Esophagus muscularis mucosa (tissue), 4 donors: ENCODE measurements around the gene DOLK.

Experiments
- EP300 ChIP-seq: sonication (generic); formaldehyde crosslinking; IDR thresholded peaks from one replicate; pipeline ENCODE4 v1.6.1; 2017; ENCODE audit warnings: antibody characterized with exemption
- POLR2A ChIP-seq: fragments of 450-650 bp; IDR thresholded peaks from one replicate; pipeline ENCODE4 v1.6.1; 2017; ENCODE audit warnings: antibody characterized with exemption, moderate library complexity, mild to moderate bottlenecking, low read depth
- TF ChIP-seq, protein P1 (sequence below), 3 experiments: fragments of 200-600 bp in 2 of 3; fragments of 450-650 bp in 1 of 3; sonication (generic) in 2 of 3; IDR thresholded peaks; one replicate each; pipeline ENCODE4 v1.5.1; 2017 to 2019; ENCODE audit warnings: antibody characterized with exemption in 3 of 3, mild to moderate bottlenecking in 2 of 3, moderate library complexity in 1 of 3

- TF ChIP-seq, protein P1, sequence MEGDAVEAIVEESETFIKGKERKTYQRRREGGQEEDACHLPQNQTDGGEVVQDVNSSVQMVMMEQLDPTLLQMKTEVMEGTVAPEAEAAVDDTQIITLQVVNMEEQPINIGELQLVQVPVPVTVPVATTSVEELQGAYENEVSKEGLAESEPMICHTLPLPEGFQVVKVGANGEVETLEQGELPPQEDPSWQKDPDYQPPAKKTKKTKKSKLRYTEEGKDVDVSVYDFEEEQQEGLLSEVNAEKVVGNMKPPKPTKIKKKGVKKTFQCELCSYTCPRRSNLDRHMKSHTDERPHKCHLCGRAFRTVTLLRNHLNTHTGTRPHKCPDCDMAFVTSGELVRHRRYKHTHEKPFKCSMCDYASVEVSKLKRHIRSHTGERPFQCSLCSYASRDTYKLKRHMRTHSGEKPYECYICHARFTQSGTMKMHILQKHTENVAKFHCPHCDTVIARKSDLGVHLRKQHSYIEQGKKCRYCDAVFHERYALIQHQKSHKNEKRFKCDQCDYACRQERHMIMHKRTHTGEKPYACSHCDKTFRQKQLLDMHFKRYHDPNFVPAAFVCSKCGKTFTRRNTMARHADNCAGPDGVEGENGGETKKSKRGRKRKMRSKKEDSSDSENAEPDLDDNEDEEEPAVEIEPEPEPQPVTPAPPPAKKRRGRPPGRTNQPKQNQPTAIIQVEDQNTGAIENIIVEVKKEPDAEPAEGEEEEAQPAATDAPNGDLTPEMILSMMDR (IDR thresholded peaks at IDR 0.05), result no peak
- TF ChIP-seq POLR2A (no peak), EP300 (no peak)
These were observed 22.1 kb upstream of the DOLK start for GRCh38 chr9:128969491-128969890.
